GM18873 (cell line): Measurements from ENCODE around the gene ZCCHC3.

Source experiments
- ATAC-seq: cut with Tn5 transposase; IDR thresholded peaks from one replicate; pipeline ENCODE4 v1.9.1; 2021; ENCODE audit warnings: mild to moderate bottlenecking, moderate library complexity, moderate number of reproducible peaks; ENCODE audit not compliant: unreplicated experiment, low FRiP score

The ZCCHC3 gene

DNA sequence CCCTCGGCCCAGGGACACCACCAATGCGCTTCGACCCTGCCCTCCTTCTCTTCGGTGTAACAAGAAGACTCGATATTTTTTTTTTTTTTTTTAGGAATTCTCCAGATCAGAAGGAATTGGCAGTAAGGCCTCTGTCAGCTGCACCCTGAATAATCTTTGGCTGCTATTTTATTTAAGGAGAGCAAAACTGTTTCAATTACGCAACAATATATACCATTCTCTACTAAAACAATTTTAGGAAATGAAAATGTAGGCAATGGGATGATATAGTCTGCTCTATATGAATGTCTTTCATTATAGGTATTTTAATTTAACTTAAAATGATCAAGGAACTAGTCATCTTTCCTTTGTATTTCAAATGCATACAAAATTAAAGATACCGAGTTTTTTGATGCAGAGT lies 13.3 kb downstream of the ZCCHC3 start:
- no peak for ATAC-seq

DNA sequence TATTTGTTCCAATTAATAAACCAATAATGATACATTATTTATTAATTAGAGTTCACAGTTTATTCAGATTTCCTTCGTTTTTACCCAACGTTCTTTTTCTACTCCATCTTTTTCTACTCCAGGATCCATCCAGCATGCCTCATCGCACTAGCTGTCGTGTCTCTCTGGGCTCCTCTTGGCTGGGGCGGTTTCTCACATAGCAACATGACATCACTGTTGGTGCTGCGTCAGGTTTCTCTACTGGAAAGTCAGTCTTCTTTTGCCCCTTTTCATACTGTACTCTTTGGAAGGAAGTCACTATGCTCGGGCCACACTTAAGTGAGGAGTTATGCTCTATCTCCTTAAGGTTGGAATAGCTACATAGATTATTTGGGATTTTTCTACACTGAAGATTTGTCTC lies 14.2 kb downstream of the ZCCHC3 start:
- ATAC-seq, result no peak

DNA sequence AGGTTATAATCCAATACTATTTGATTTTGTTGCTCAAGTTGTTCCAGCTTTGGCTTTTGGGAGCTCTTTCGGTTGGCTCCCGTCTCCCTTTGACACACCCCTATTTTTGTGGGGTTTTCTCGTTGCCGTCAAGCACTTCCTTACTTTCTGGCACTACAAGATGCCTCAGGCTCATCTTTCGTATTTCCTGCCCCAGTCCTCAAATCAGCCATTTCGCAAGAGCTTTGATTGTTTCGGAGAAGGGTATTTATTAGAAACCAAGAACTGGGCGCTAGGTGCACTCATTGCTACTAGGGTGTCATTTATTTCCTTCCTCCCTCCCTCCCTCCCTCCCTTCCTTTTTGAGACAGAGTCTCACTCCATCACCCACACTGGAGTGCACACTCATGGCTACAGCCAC lies 14.7 kb downstream of the ZCCHC3 start:
- ATAC-seq, result no peak

DNA sequence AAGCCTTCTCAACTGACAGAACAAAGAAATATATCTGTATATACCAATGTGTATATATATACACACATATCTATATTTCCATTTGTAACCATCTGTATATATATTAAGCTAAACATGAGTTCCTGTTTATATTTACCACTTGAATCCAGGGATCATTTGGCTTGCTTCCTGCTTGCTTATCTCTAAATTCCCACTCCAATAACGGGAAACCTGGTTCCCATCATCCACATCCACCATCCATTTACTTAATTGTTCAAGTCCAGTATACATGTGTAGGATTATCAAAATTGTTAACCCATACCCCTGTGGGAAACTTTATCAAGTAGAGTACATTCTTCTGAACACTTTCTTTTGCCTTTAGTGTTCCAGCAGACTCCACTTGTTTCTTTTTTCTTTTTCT lies 15.5 kb downstream of the ZCCHC3 start:
- no peak for ATAC-seq

DNA sequence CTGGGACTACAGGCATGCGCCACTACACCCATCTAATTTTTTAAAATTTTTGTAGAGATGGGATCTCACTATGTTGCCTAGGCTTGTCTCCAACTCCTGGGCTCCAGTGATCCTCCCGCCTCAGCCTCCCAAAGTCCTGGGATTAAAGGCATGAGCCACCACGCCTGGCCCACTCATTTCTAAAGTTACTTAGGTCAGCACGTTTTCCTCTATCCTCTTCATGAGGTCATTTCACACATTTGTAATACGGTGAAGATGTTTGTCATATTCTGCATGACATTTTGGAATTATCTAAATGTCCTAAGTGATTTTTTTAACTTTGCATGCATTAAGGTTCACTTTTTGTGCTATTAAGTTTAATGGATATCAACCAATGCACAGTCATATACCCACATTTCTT lies 16.0 kb downstream of the ZCCHC3 start:
- ATAC-seq, result no peak

DNA sequence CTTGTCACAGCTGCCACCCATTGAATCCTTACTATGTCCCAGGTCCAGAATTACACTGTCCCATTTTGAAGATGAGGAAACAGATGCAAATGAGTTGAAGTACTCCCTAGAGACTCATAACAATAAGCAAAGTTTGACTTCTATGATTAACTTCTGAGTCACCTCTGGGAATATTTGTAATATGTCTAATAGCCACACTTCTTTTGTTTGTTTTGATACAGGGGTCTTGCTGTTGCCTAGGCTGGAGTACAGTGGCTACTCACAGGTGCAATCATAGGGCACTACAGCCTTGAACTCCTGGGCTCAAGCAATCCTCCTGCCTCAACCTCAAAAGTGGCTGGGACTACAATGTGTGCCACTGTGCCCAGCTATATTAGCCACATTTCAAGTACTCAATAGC lies 16.6 kb downstream of the ZCCHC3 start:
- ATAC-seq, result no peak

DNA sequence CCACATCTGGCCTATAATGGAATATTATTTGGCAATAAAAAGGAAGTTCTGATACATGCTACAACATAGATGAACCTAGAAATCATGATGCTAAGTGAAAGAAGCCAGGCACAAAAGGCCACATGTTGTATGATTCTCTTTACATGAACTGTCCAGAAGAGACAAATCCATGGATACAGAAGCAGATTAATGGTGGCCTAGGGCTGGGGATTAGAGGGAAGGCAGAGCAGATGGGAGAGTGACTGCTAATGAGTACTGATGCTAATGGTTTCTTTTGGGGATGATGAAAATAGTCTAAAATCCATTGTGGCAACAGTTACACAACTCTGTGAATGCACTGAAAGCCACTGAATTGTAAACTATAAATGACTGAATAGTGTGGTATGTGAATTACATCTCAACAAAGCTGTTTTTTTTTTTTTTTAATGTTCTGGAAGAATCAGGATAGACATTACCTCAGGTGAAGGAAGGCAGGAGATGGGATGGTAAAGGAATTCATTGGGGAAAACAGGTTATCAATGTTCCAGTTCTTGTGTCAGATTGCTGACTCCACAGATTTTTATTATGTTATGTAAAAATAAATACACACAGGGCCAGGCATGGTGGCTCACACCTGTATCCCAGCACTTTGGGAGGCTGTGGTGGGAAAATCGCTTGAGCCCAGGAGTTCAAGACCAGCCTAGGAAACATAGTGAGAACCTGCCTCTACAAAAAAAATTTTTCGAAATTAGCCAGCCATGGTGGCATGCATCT lies 19.1 kb downstream of the ZCCHC3 start:
- no peak for ATAC-seq

DNA sequence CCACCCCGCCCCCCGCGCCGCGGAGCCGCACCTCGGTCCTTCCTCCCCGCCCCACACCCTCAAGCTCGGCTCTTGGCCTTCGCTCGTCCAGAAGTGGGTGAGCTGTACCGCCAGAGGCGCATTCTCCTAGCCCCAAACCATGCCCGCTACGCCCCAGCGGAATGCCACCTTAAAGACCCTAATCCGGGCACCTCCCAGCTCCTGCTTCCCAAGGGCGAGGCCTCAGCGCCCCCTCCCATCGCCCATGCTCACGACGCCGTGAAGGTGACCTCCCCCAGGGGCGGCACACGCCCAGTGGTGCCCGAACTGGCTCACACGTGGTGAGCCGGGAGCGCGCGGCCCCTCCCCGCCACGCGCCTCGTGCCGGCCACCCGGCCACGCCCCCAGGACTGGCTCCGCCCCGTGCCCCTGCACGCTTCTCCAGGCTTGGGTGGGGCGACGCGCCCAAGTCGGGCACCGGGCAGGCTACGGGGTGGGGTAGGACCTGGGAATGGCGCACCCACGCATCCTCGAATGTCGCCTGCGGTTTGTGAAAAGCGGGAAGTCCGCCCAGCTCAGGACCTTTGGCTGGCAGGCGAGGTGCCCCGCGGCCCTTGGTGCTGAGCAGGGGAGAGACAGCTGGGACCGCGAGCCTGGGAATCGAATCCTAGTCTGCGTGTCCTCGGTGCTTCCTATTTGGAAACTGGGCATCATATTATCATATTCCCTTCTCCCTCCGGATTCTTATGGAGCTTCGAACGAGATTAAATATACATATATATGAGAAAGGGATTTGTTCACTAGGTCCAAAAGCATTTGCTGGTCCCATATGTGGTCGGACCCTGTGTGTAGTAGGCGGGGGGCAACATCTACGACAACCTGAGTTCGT lies 27.0 kb downstream of the ZCCHC3 start:
- peak; percentile 42 for ATAC-seq

DNA sequence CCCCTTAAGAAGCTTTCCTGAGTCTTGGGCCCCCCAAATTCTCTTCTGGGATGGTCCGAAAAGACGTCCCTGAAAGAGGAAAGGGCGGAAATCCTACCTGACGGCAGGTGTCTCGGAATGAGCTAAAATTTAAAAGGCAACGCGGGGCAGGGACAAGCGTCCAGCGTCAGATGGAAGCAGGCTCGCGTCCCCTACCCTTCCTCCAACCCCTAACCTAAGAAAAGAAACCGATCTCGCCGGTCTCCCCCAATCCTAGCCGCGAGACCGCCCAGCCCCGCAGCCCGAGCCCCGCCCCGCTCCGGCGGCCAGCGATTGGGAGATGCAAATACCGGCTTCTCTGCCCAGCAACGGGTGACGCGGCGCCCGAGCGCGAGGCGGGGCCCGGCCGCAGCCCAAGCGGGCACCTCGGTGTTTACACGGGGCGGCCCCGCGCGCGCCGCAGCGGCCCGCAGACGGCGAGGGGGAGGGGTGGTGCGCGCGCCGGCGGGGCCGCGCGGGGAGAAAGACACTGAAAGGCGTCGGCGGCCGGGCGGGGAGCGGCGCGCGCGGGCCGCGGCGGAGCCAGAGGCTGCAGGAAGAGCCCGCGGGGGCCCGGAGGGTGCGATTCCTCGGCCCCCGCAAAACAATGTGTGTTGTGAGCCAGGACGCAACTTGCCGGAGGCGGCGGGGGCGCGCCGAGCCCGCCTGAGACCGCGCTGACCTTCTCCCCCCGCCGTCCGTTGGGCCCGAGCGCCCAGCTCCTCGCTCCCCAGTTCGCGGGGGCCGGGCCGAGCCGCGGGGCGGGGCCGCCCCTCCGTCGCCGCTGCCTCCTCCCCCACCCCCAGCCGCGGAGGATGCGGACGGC lies 27.9 kb downstream of the ZCCHC3 start, which contains the start of gene SOX12:
Gene SOX12 (plus strand): TSS at position 508 of the 844 bp plus-strand sequence. CDS start 373 bp downstream, outside the sequence.
- peak; percentile 67 for ATAC-seq

DNA sequence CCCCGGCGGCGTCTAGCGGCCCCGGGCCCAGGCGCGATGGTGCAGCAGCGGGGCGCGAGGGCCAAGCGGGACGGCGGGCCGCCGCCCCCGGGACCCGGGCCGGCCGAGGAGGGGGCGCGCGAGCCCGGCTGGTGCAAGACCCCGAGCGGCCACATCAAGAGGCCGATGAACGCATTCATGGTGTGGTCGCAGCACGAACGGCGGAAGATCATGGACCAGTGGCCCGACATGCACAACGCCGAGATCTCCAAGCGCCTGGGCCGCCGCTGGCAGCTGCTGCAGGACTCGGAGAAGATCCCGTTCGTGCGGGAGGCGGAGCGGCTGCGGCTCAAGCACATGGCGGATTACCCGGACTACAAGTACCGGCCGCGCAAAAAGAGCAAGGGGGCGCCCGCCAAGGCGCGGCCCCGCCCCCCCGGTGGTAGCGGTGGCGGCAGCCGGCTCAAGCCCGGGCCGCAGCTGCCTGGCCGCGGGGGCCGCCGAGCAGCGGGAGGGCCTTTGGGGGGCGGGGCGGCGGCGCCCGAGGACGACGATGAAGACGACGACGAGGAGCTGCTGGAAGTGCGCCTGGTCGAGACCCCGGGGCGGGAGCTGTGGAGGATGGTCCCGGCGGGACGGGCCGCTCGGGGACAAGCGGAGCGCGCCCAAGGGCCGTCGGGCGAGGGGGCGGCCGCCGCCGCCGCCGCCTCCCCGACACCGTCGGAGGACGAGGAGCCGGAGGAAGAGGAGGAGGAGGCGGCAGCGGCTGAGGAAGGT lies 28.7 kb downstream of the ZCCHC3 start:
- no peak for ATAC-seq

DNA sequence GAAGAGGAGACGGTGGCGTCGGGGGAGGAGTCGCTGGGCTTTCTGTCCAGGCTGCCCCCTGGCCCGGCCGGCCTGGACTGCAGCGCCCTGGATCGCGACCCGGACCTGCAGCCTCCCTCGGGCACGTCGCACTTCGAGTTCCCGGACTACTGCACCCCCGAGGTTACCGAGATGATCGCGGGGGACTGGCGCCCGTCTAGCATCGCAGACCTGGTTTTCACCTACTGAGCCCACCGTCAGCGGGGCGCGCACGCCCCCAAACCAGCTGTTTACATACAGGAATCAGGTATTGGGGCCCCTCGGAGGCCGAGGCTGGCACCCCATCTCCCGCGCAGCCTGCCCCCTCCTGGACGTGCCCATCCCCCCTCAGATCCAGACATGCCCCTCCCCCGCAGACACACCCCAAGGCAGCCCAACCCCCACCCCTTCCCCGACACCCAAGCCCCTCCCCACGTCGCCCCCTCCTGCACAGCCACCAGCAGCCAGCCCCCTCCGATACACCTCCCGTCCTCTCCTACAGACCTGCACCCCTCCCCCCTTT lies 29.3 kb downstream of the ZCCHC3 start:
- ATAC-seq, result no peak

DNA sequence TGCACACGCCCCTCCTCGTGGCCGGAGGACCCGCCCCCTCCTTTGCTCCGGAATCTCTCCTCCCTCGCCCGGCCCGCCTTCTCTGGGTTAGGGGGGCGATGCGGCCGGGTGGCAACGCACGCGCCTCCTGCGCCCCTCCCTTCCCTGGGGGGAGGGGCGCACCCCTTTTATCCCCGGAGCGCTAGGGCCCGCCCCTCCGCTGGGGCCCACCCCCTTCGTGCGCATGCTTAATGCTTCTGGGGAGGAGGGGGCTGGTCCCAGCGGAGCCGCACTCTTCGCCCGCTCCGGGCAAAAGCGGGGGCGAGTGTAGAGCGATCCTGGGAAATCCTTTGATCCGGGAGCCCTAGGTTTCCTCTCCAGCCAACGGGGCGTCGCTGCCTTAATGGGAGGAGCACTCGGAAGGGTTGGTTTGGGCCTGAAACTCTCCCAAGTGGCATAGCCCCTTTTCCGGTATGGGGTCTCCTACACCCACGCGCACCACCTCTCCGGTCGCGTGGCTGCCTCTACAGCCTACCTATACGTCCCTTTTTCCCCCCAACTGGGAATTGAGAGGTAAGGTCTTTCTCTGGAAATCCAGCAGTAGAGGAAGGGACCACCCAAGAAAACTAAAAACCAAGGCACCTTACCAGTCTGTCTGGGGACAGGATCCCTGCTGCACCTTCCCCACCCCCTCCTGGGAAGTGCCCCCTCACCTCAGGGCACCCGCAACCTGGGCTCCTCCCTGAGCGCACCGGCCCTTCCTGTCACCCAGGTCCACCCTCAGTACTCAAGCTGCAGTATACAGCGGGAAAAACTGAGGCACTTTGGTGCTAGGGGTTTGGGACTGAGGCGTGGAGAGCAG lies 30.0 kb downstream of the ZCCHC3 start:
- ATAC-seq, result no peak

DNA sequence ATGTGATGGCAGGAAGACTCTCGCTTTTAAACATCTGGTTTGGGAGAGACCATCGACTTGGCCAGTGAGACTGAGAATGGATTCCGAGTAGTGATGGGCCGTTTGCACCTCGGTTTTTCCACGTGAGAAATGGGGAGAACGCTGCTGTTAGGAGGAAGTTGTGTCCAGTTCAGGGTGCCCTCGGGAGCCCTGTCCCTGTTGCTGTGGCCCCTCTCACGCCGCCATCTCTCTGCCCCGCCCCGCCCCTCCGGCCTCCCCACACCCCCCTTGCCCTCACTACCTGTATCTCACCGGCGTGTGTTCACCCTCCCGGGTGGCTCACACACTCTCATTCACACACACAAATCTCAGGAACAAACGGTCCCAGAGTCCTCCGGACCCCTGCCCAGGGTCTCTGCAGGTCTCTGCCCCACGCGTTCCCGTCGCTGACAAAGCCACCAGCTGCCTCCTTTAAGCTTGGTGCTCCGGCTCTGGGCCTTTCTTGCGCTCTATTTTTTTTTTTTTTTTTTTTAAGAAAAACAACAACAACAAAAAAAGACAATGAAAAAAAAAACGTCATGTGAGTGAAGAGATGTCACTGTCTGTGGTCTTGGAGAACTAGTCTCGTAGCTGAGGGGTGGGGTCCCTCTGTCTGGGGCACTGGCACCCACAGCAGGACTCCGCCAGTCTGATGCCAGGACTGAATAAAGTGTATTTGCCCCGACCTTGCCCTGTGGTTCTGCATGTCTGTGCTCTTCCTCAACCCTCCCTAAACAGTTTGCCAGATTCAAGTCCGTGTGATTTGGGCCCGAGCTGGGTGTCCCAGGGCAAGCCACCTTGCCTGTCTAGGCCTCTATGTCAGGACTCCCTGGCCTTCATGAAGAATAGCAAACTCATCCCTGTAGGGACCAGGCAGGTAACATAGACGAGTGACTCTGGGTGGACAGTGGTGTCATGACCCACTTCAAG lies 30.9 kb downstream of the ZCCHC3 start:
- ATAC-seq, result no peak

DNA sequence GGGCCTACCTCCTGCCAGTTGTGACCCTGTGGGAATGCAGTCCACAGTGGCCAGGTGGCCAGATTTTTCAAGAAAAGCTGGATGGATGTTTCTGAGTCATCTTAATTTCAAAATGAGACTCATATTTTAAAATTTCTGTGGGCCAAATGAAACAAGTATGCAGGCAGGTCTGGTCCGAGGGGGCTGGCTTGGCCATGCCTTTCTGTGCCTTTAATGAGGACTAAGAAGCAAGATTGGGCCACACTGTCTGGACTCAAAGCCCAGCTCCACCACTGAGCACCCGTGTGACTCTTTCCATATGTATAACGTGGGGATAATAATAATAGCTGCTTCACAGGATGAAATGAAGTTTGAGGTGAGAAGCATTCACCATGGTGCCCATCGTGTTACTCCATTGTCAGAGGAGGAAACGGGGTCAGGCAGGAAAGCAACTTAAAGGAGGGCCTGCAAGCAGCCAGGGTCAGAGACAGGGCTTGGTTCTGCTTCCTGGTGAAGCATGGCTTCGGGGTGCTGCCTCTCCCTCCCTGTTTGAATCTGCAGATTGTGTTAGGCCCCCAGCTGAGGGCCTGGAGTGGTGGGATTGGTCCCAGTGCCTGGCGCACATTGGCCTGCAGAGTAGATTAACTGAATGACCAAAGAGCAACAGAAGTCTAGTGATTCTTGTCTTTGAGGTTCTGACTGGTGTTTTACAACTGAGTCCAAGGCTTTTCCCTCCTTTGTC lies 31.8 kb downstream of the ZCCHC3 start:
- no peak for ATAC-seq

DNA sequence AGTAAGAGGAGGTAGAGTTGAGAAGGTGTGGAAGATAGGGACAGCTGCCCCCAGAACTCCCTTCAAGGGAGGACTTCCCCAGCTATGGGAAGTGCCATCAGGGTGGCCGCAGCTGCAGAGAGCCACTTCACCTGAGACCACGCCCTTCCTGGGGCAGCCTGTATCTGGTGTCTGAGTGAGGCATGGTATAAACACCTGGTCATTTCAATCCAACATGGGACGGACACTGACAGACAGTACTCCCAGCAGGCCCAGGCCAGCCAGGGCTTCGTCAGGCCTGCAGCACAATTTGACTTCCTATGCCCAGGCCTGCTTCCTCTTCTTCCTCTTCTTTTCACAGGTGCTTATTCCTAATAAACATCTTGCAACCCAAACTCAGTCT lies 32.5 kb downstream of the ZCCHC3 start:
- ATAC-seq, result no peak

DNA sequence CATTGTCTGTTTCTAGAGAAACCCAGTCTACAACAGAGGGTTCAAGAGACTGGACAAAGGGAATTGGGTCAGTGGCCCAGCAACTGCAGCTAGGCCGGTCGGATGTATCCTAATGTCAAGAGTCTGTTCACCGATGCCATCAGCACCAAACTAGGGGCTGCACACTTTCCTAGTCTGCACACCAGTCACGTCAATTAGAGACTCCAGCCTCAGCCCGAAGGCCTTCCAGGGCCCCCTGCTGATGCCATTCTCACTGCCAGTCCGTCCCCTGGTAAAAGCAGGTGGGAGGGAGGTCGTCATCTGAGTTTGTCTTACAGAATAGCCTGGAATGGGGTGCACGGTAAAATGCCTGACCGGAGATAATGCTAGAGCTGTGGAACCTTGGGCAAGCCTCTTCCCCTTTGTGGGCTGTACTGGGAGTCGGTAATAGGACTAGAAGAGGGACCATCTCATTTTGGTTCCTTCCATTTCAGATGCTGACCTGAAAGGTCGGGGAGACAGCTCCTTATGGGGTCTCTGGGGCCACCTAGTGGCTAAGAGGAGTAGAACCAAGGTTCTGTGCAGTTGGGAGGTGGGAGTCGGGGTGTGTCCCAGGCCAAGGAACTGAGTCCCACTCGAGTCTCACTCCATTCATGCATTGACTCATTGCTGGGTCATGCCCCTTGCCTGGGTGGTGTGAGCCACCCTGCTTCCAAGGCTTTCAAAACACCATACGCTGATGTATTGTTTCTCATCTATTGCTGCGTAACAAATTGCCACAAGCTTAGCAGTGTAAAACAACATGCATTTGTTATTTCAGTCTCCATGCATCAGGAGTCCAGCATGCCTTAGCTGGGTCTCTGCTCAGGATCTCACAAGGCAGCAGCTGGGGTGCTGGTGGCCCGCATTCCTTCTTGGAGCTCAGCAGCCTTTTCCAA lies 33.1 kb downstream of the ZCCHC3 start:
- ATAC-seq, result peak; percentile 39
